HUDEP-2 (cell line): ENCODE measurements around the gene NRL.
A peak's percentile ranks its signal among the peaks of the same experiment; 100 is the strongest.

Source experiments
- DNase-seq, 76 experiments: peaks; one replicate each; lab custom pipeline; 2025; ENCODE audit not compliant: unreplicated experiment in 76 of 76; lab: John Stamatoyannopoulos, UW

Gene NRL

GRCh38 chr14:24114532-24115421 is at the start of gene NRL, which contains the start of gene DCAF11:
NRL (minus strand) TSS chr14:24114949; CDS start chr14:24082848, 32,101 bp downstream.
DCAF11 (plus strand) TSS chr14:24114777; CDS start chr14:24115595, 818 bp downstream.
- peak; percentile 71 to 100 (median 98) for DNase-seq

- DNase-seq: no peak
Measured at GRCh38 chr14:24162093-24162492, 47.3 kb upstream of the NRL start.

DNA sequence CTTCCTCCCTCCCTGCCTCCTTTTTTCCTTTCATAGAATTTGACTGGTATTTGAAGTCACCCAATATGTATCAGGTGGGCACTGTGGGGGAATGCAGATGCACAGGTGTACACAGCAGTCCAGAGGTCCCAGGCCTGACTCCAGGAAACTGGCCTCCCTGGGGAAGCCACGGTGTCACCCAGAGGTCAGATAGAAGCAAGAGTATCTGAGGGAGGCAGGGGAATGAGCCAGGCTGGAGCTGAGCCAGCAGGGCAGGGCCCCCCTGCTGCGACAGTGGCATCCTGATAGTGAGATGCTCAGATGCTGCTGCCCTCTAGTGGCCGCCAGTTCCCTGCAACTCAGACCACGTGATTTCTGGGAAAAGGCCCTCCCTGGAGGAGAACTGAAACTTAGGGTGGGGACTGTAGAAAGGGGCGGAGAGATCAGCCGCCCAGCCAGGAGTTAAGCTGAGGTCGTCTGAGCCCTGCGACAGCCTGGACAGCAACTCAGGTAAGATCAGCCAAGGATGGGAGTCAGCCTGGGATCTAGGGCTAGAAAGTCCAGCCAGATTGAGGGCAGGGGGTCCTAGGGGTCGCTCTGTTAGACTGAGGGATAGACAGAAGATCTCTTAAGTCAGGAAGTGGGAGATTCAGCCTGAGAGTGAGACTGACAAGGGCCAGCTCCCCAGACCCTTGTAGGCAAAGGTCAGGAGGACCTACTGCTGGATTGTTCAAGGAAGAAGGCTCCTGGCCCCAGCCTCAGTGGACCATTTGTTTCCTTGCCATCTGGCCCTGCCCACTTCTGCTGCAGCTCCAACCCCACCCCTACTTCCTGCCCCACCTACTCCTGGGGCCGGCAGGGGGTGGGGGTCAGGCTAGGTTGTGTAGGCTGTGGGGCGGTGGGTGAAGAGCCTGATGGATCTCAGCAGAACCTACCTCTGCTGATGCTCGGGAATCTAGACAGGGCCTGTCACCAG is 46.4 kb upstream of the NRL start, which contains the start of gene IRF9:
Gene IRF9, plus strand, starts transcription at position 416 of the 955 bp plus-strand sequence. CDS start 880 bp downstream, outside the sequence.
- DNase-seq: peak; percentile 33 to 99 (median 96)

DNA sequence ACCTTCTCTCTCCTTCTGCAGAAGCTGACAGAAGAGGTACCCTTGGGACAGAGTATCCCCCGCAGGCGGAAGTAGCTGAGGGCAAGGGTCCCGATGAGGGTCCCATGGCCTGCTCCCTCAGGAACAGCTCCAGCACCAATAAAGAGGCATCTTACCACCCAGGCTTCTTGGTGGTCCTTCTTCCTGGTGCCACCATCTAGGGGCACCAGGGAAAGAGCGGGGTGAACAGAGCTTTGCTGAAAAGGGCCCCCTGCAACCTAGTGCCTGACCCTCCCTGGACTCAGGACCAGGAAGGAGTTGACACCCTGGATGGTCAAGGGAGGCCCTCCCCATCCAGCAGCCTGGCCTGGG is 45.7 kb upstream of the NRL start:
- no peak for DNase-seq

GRCh38 chr14:24159777-24160498 is 45.2 kb upstream of the NRL start:
- no peak for DNase-seq

DNA sequence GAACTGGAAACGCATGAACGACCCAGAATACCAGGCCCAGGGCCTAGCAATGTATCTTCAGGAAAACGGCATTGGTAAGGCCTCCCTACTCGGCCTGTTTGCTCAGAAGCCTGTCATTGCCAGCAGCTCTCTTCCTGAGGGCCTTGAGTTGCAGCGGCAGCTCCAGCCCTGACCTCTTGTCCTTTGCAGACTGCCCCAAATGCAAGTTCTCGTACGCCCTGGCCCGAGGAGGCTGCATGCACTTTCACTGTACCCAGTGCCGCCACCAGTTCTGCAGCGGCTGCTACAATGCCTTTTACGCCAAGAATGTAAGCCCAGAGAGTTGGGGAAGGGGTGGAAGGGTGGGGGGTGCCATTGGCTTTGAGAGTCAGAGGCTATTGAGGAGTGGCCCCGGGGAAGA is 42.6 kb upstream of the NRL start:
- no peak for DNase-seq

DNA sequence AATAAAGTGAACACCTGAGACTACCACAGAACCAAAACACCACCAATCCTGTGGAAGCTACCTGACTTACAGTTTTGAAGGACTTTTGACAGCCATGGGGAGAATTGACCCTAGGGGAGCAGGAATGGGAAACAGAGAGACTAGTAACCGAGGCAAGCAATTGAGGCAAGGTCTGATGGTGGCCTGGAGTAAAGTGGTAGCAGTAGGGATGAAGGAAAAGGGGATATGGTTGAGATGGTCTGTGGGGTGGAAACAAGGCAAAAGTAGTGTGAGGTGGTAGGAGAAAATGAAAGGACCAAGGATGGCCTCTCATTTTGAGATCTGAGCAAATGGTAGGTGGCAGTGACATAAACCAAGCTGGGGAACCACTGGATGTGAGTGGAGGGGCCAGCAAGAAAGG is 42.1 kb upstream of the NRL start:
- DNase-seq: no peak

- no peak for DNase-seq
Measured at GRCh38 chr14:24155100-24155499, 40.4 kb upstream of the NRL start.

DNA sequence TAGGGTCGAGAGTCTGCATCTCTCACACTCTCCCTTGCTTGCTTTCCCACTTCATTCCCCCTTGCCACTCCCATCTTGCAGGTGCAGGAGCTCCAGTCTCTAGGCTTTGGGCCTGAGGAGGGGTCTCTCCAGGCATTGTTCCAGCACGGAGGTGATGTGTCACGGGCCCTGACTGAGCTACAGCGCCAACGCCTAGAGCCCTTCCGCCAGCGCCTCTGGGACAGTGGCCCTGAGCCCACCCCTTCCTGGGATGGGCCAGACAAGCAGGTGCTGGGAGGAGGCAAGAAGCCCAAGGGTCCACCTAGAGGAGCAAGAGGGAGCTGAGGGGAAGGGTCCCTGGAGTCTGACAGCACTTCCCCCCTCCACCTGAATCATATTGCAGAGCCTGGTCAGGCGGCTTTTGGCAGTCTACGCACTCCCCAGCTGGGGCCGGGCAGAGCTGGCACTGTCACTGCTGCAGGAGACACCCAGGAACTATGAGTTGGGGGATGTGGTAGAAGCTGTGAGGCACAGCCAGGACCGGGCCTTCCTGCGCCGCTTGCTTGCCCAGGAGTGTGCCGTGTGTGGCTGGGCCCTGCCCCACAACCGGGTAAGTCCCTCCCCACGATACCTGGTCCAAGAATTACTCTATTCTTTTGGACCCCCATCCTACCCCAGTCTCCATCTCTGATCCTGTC is 36.8 kb upstream of the NRL start:
- no peak for DNase-seq

DNA sequence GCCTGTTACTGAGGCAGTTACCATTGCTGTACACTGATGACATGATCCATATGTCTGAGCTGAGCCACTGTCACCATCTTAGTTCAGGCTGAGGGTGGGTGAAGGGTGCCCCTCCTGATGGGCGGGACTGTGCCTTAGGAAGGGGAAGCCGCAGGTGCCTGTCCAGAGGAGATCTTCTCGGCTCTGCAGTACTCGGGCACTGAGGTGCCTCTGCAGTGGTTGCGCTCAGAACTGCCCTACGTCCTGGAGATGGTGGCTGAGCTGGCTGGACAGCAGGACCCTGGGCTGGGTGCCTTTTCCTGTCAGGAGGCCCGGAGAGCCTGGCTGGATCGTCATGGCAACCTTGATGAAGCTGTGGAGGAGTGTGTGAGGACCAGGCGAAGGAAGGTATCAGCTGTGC is 36.2 kb upstream of the NRL start:
- no peak for DNase-seq

GRCh38 chr14:24150567-24150966 is 35.8 kb upstream of the NRL start:
- no peak for DNase-seq

- no peak for DNase-seq
Measured at GRCh38 chr14:24150061-24150460, 35.3 kb upstream of the NRL start.

GRCh38 chr14:24149302-24149969 is 34.7 kb upstream of the NRL start:
- DNase-seq: no peak

DNA sequence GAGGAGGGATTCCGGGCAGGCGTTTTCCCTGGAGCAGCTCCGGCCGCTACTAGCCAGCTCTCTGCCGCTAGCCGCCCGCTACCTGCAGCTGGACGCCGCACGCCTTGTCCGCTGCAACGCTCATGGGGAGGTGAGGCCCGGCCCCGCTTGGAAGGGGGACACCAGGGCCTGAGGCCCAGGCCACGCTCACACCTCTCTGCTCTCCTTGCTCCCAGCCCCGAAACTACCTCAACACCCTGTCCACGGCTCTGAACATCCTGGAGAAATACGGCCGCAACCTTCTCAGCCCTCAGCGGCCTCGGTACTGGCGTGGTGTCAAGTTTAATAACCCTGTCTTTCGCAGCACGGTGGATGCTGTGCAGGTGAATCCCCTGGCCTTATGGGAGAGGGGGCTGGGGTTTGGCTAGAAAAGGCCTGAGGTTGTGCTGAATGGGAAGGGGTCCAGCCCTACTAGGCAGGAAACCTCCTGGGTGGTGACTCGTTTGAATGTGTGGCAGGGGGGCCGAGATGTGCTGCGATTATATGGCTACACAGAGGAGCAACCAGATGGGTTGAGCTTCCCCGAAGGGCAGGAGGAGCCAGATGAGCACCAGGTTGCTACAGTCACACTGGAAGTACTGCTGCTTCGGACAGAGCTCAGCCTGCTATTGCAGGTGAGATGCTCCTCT is 33.1 kb upstream of the NRL start:
- DNase-seq: peak in 2 of 76 experiments; percentile 3 to 12

DNA sequence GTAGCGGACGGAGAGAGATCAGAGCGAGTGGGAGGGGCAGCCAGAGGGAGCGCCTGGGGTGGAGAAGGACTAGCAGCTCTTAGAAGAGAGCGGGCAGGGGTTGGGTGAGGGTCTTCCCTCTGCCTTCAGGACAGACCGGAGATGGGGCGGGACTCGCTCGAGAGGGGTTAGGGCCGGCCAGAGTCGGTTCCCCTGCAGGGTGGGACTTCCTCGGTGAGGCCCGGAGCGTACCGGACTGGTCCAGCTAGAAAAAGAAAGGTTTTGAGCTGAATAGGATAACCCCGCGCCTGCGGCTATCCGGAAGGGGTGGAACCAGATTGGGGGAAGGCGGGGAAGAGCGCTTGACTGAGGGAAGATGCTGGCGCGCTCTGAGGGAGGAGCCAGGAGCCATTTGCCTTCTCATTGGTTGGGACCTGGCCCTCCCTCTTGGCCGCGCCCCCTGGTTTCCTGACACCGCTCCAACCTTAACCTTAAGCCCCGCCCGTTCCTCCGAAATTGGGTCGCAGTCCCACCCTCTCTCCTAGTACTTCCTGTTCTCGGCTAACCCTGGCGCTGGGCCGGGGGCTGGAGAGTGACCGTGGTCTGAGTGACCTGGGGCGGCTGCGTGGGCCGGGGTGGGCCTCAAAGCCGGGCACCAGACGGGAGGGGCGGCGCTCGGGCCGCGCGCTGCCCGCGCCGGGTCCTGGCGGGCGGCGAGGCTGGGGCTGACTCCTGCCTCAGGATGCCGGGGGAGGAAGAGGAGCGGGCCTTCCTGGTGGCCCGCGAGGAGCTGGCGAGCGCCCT is 32.4 kb upstream of the NRL start, which contains the start of gene RNF31:
Gene RNF31, plus strand, starts transcription at position 521 of the 783 bp plus-strand sequence. Its CDS starts 201 bp downstream, at position 722.
- DNase-seq: peak; percentile 47 to 99 (median 95)

- DNase-seq: peak in 75 of 76 experiments; percentile 39 to 94 (median 81)
Measured at GRCh38 chr14:24146453-24146977, 31.8 kb upstream of the NRL start, which contains the start of gene PSME2. PSME2 (minus strand) TSS chr14:24146610; CDS start chr14:24146581, 29 bp downstream.

DNA sequence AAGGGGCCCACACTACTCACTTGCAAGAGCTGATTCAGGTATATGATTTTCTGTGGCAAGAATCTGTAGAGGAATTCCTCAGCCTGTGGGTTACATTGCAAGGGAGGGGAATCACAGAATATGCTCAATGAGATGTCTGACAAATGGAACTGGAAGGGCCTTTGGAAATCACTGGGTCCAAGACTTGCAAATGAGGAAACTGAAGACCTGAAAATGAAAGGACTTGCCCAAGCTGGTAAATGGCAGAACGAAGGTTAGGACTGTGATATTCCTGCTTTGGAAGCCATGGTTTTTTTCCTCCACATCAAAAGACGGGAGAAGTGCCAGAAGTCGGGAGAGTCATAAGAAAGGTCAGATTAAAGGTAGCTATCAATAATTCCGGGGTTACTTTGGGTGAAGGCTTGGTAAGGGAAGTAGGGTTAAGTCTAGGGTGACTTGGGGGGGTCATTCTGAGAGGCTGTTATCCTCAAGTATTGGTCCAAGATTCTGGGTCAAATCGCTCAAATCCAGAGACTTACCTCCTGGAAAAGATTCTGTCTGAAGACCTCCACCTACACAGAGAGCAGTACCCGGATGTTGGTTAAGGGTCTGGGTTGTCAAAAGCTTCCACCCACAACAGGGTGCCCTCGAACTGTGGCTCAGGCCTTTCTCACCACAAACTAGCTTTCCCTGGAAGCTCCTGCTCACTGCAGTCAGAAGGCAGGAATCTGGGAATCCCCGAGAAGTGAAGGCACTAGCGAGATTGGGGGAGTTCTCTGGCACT is 31.1 kb upstream of the NRL start:
- no peak for DNase-seq
